SK-N-SH (cell line): Measurements from ENCODE around the gene DNAH11. TPM values are rescaled to one million over a fixed set of nuclear protein-coding genes. Genes with fewer than 3 reads are reported as not detected.

Source experiments
- CTCF ChIA-PET: fragments of 300-600, 350-600 bp; formaldehyde crosslinking; extraction: SDS; loops from one replicate; lab custom pipeline; 2021; lab: Yijun Ruan, JAX
- POLR2A ChIA-PET: fragments of 350-600 bp; sonication (Branson Sonifier 250); formaldehyde crosslinking; extraction: SDS; loops from one replicate; lab custom pipeline; 2020; ENCODE audit warnings: antibody characterized with exemption, inconsistent platforms; lab: Yijun Ruan, JAX
- DNase-seq: peaks from one replicate; pipeline ENCODE4 v3.0.0; 2012
- H2AFZ ChIP-seq: fragments of 200-600 bp; sonication (generic); 2 replicates; pipeline ENCODE4 v1.8.1; 2016; ENCODE audit warnings: antibody characterized with exemption, mild to moderate bottlenecking, low read depth
- H3F3A ChIP-seq: fragments of 200-600 bp; sonication (generic); replicated peaks from 2 replicates; pipeline ENCODE3; 2016; ENCODE audit warnings: antibody characterized with exemption, mild to moderate bottlenecking; ENCODE audit not compliant: insufficient read depth
- H3K27ac ChIP-seq, 2 experiments: fragments of 200-500 bp in 1 of 2; fragments of 200-600 bp in 1 of 2; sonication (Bioruptor generic) in 1 of 2; sonication (generic), shearing (Covaris generic) in 1 of 2; 2 replicates each; pipeline versions ENCODE4 v1.5.1 to v1.6.1; 2014 to 2016; ENCODE audit warnings: low read depth in 2 of 2, inconsistent platforms in 1 of 2, low read length in 1 of 2, mild to moderate bottlenecking in 1 of 2, mixed read lengths in 1 of 2
- H3K27me3 ChIP-seq: fragments of 200-600 bp; sonication (generic), shearing (Covaris generic); 2 replicates; pipeline ENCODE4 v1.6.1; 2016; ENCODE audit warnings: mixed run types; ENCODE audit not compliant: insufficient read depth
- H3K36me3 ChIP-seq, 2 experiments: fragments of 200-500 bp in 1 of 2; fragments of 200-600 bp in 1 of 2; sonication (Bioruptor generic) in 1 of 2; sonication (generic) in 1 of 2; replicated peaks in 1 of 2; 2 replicates each; pipeline versions ENCODE3 to v1.5.1; 2014 to 2016; ENCODE audit warnings: low read length in 1 of 2, mild to moderate bottlenecking in 1 of 2; ENCODE audit not compliant: insufficient read depth in 2 of 2, control insufficient read depth in 1 of 2
- H3K4me1 ChIP-seq, 2 experiments: fragments of 200-500 bp in 1 of 2; fragments of 200-600 bp in 1 of 2; sonication (Bioruptor generic) in 1 of 2; sonication (generic), shearing (Covaris generic) in 1 of 2; 2 replicates each; pipeline versions ENCODE4 v1.5.1 to v1.6.1; 2014 to 2016; ENCODE audit warnings: low read depth in 1 of 2, low read length in 1 of 2, mixed run types in 1 of 2; ENCODE audit not compliant: insufficient read depth in 2 of 2, control insufficient read depth in 1 of 2
- H3K4me2 ChIP-seq: fragments of 200-600 bp; sonication (generic), shearing (Covaris generic); 2 replicates; pipeline ENCODE4 v1.6.1; 2017; ENCODE audit warnings: mixed run types
- H3K4me3 ChIP-seq, 2 experiments: fragments of 200-500 bp in 1 of 2; fragments of 200-600 bp in 1 of 2; sonication (Bioruptor generic) in 1 of 2; sonication (generic), shearing (Covaris generic) in 1 of 2; 2 replicates each; pipeline versions ENCODE4 v1.5.1 to v1.8.1; 2014 to 2016; ENCODE audit warnings: low read depth in 2 of 2, inconsistent platforms in 1 of 2, low read length in 1 of 2, mild to moderate bottlenecking in 1 of 2, mixed read lengths in 1 of 2, moderate library complexity in 1 of 2
- H3K79me2 ChIP-seq: fragments of 200-600 bp; sonication (generic); 2 replicates; pipeline ENCODE4 v1.8.1; 2017; ENCODE audit warnings: mild to moderate bottlenecking; ENCODE audit not compliant: insufficient read depth
- H3K9ac ChIP-seq: fragments of 200-600 bp; sonication (generic); 2 replicates; pipeline ENCODE4 v1.6.1; 2017; ENCODE audit warnings: mixed run types
- H3K9me2 ChIP-seq: fragments of 200-600 bp; sonication (generic); 2 replicates; pipeline ENCODE4 v1.6.1; 2017; ENCODE audit warnings: mixed run types
- H3K9me3 ChIP-seq: fragments of 200-600 bp; sonication (generic); 2 replicates; pipeline ENCODE4 v1.6.1; 2017; ENCODE audit warnings: mixed run types, mild to moderate bottlenecking, moderate library complexity
- H4K20me1 ChIP-seq: fragments of 200-600 bp; sonication (generic); 2 replicates; pipeline ENCODE4 v1.6.1; 2017; ENCODE audit warnings: mild to moderate bottlenecking, mixed run types; ENCODE audit not compliant: insufficient read depth
- ELF1 ChIP-seq: IDR thresholded peaks from 2 replicates; pipeline ENCODE4 v1.4.0; 2012
- EZH2phosphoT487 ChIP-seq: fragments of 200-600 bp; sonication (generic); IDR thresholded peaks from 2 replicates; pipeline ENCODE4 v1.6.1; 2017; ENCODE audit warnings: low read depth, mixed run types, mild to moderate bottlenecking, antibody characterized with exemption, moderate library complexity, borderline replicate concordance
- FOXJ3 ChIP-seq: sonication (generic); formaldehyde crosslinking; IDR thresholded peaks from 2 replicates; pipeline ENCODE4 v1.5.1; 2020; ENCODE audit warnings: mild to moderate bottlenecking, missing genetic modification reagents
- MEF2A ChIP-seq: IDR thresholded peaks from 2 replicates; pipeline ENCODE4 v1.4.0; 2012; ENCODE audit warnings: low read depth, borderline replicate concordance
- NRF1 ChIP-seq: IDR thresholded peaks from 2 replicates; pipeline ENCODE4 v1.6.1; 2012; ENCODE audit warnings: low read depth, mild to moderate bottlenecking, low read length
- PBX3 ChIP-seq: IDR thresholded peaks from 2 replicates; pipeline ENCODE4; 2012
- POLR2AphosphoS5 ChIP-seq: IDR thresholded peaks from 2 replicates; pipeline ENCODE4 v1.6.1; 2012; ENCODE audit warnings: low read depth, low read length
- RAD21 ChIP-seq: IDR thresholded peaks from 2 replicates; pipeline ENCODE4 v1.6.1; 2012; ENCODE audit warnings: mild to moderate bottlenecking, low read length
- RCOR1 ChIP-seq: fragments of 150-350 bp; IDR thresholded peaks from 2 replicates; pipeline ENCODE4 v1.6.1; 2017; ENCODE audit warnings: antibody characterized with exemption, low read length
- RXRA ChIP-seq: IDR thresholded peaks from 2 replicates; pipeline ENCODE4 v1.4.0; 2012; ENCODE audit warnings: low read depth, mild to moderate bottlenecking, borderline replicate concordance
- SIN3A ChIP-seq: IDR thresholded peaks from 2 replicates; pipeline ENCODE4 v1.6.1; 2012; ENCODE audit warnings: low read depth, mild to moderate bottlenecking, low read length, moderate library complexity, borderline replicate concordance
- SMC3 ChIP-seq: IDR thresholded peaks from 2 replicates; pipeline ENCODE4 v1.6.1; 2012; ENCODE audit warnings: low read depth, low read length, improper control_type of control experiment
- TCF12 ChIP-seq: IDR thresholded peaks from 2 replicates; pipeline ENCODE4 v1.4.0; 2012
- TEAD4 ChIP-seq: IDR thresholded peaks from 2 replicates; pipeline ENCODE4 v1.4.0; 2012; ENCODE audit warnings: mild to moderate bottlenecking, borderline replicate concordance; ENCODE audit not compliant: insufficient read depth
- WGBS: methylation state at CpG from one replicate; pipeline ENCODE4 v1.1.6; 2017; ENCODE audit warnings: low lambda C conversion rate; 5-methylcytosine and 5-hydroxymethylcytosine counted together
- polyA plus RNA-seq, 3 experiments: library from polyadenylated mRNA; depleted of rRNA; stranded (reverse); fragments of >200 nt; gene quantifications; 2 replicates each; pipeline ENCODE4 v1.2.3, GENCODE V29; 2012
- TF ChIP-seq, protein P1 (sequence below): fragments of 150-350 bp; IDR thresholded peaks from 2 replicates; pipeline ENCODE4 v1.6.1; 2017; ENCODE audit warnings: antibody characterized with exemption, low read length, low read depth, borderline replicate concordance
- TF ChIP-seq, protein P2 (sequence below): IDR thresholded peaks from 2 replicates; pipeline ENCODE4 v1.6.1; 2012; ENCODE audit warnings: mild to moderate bottlenecking, low read depth, low read length, moderate library complexity
- TF ChIP-seq, protein P3 (sequence below): IDR thresholded peaks from 2 replicates; pipeline ENCODE4 v1.4.0; 2012; ENCODE audit warnings: low read depth, borderline replicate concordance

Gene DNAH11
- polyA plus RNA-seq, 1 of the 3 experiments (the other 2 are of a cell fraction): 0.77 TPM

DNA sequence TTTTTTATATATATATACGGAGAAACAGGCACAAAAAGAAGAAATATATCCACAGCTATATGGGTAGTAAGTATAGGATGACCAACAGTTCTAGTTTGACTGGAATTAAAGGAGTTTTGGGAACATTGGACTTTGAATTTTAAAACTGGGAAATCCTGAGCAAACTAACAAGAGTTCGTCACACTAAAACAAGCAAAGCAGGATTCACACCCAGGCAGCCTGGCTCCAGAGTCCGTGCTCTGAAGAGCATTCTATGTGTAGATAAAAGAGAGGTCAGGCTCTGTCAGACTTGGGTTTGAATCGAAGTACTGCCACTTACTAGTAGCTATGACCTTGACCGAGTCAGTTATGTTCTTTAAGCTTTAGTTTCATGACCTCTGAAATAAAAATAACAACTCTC is 191.0 kb downstream of the DNAH11 start:
- H3K27ac ChIP-seq: no peak overlapping the region
- H3K9me3 ChIP-seq: no peaks in the 10 kb centered on the region
- CTCF ChIA-PET: no interaction called here
- DNase-seq: no peak
- peaks cover 4% of the 10 kb centered on the region; the same call in 1 of the 2 replicates for H3K27me3 ChIP-seq
- H3K4me1 ChIP-seq: no peaks in the 10 kb centered on the region
- no peaks in the 10 kb centered on the region for H3K79me2 ChIP-seq
- H3K9me2 ChIP-seq: no peaks in the 10 kb centered on the region
- H2AFZ ChIP-seq: no peak overlapping the region
- H3K36me3 ChIP-seq: no peaks in the 10 kb centered on the region
- H3F3A ChIP-seq: no peaks in the 10 kb centered on the region
- under 1% methylated on average over 5 of the region's 5 CpGs for WGBS
- TF ChIP-seq PBX3: no peak
- no peak for TF ChIP-seq RXRA
- no peak for TF ChIP-seq RAD21
- TF ChIP-seq SMC3: no peak
- TF ChIP-seq POLR2AphosphoS5: no peak
- TF ChIP-seq, protein P1, sequence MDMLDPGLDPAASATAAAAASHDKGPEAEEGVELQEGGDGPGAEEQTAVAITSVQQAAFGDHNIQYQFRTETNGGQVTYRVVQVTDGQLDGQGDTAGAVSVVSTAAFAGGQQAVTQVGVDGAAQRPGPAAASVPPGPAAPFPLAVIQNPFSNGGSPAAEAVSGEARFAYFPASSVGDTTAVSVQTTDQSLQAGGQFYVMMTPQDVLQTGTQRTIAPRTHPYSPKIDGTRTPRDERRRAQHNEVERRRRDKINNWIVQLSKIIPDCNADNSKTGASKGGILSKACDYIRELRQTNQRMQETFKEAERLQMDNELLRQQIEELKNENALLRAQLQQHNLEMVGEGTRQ: no peak
- no peak for TF ChIP-seq EZH2phosphoT487
- TF ChIP-seq, protein P2, sequence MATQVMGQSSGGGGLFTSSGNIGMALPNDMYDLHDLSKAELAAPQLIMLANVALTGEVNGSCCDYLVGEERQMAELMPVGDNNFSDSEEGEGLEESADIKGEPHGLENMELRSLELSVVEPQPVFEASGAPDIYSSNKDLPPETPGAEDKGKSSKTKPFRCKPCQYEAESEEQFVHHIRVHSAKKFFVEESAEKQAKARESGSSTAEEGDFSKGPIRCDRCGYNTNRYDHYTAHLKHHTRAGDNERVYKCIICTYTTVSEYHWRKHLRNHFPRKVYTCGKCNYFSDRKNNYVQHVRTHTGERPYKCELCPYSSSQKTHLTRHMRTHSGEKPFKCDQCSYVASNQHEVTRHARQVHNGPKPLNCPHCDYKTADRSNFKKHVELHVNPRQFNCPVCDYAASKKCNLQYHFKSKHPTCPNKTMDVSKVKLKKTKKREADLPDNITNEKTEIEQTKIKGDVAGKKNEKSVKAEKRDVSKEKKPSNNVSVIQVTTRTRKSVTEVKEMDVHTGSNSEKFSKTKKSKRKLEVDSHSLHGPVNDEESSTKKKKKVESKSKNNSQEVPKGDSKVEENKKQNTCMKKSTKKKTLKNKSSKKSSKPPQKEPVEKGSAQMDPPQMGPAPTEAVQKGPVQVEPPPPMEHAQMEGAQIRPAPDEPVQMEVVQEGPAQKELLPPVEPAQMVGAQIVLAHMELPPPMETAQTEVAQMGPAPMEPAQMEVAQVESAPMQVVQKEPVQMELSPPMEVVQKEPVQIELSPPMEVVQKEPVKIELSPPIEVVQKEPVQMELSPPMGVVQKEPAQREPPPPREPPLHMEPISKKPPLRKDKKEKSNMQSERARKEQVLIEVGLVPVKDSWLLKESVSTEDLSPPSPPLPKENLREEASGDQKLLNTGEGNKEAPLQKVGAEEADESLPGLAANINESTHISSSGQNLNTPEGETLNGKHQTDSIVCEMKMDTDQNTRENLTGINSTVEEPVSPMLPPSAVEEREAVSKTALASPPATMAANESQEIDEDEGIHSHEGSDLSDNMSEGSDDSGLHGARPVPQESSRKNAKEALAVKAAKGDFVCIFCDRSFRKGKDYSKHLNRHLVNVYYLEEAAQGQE: no peak
- no peak for TF ChIP-seq FOXJ3 (CRISPR knock-in tag)
- no peak for TF ChIP-seq RCOR1
- TF ChIP-seq SIN3A: no peak
- TF ChIP-seq TEAD4: no peak
- TF ChIP-seq TCF12: no peak
- TF ChIP-seq, protein P3, sequence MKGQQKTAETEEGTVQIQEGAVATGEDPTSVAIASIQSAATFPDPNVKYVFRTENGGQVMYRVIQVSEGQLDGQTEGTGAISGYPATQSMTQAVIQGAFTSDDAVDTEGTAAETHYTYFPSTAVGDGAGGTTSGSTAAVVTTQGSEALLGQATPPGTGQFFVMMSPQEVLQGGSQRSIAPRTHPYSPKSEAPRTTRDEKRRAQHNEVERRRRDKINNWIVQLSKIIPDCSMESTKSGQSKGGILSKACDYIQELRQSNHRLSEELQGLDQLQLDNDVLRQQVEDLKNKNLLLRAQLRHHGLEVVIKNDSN: no peak
- TF ChIP-seq ELF1: no peak
- no peak for TF ChIP-seq NRF1
- no peak for TF ChIP-seq MEF2A
- TF ChIP-seq, all 33 proteins: peak for 0
- Histone ChIP-seq H3K9ac (no peak overlapping the region), H3K4me3 (no peak overlapping the region), H3K4me2 (no peak overlapping the region), H4K20me1 (no peaks in the 10 kb centered on the region)
- POLR2A ChIA-PET: no interaction called here
